HL-60 (cell line): Measurements from ENCODE around the gene FAM53C.

Experiments
- CTCF ChIP-seq: IDR thresholded peaks from one replicate; pipeline ENCODE4 v1.5.1; 2011; ENCODE audit warnings: low read length, control low read depth, inconsistent platforms; ENCODE audit not compliant: insufficient read depth
- GABPA ChIP-seq: IDR thresholded peaks from 2 replicates; pipeline ENCODE4 v1.6.1; 2012; ENCODE audit warnings: low read depth
- POLR2AphosphoS5 ChIP-seq: IDR thresholded peaks from 2 replicates; pipeline ENCODE4 v1.6.1; 2012; ENCODE audit warnings: low read depth
- REST ChIP-seq: IDR thresholded peaks from 2 replicates; pipeline ENCODE4 v1.6.1; 2012; ENCODE audit warnings: low read depth; ENCODE audit not compliant: insufficient replicate concordance

- TF ChIP-seq CTCF (no peak), REST (no peak), POLR2AphosphoS5 (no peak), GABPA (no peak)
Measured at GRCh38 chr5:138344887-138345622, 7.0 kb downstream of the FAM53C start.
